Hepatocyte (in vitro differentiated cells): ENCODE data around the gene ARHGEF9.

Experiments used
- CTCF ChIP-seq: fragments of 200-600 bp; sonication (generic); IDR thresholded peaks from 2 replicates; pipeline ENCODE4 v1.5.1; 2016; ENCODE audit warnings: antibody characterized with exemption, mild to moderate bottlenecking; ENCODE audit not compliant: poor library complexity
- EZH2 ChIP-seq: fragments of 200-600 bp; sonication (generic); IDR thresholded peaks from 2 replicates; pipeline ENCODE4 v1.6.1; 2016; ENCODE audit warnings: antibody characterized with exemption, mild to moderate bottlenecking, borderline replicate concordance

DNA sequence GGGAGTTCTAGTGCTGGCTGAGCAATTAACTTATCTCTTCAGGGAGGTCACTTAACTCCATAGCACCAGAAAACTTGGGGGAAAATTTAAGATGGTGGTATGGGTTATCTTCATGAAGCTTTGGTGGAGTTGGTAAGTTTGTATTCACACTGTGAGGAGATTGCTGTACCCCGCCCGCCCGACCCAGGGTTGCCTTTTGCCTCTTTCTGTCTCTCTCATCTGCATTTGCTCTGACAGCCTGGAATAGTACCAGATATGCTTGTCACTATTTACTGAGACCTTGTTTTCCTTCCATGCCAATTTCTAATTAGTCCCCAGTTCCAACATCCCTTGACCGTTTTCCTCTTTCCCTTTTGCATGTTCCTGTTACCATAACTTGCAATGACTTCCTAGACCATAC is 33.1 kb upstream of the ARHGEF9 start:
- TF ChIP-seq EZH2 = no peak
- TF ChIP-seq CTCF = no peak
